Panc1 (cell line): ENCODE data around the gene FAM117B.

ENCODE experiments used
- POLR2AphosphoS5 ChIP-seq: IDR thresholded peaks from 2 replicates; pipeline ENCODE4 v1.6.1; 2012; ENCODE audit warnings: mild to moderate bottlenecking, low read depth, low read length, moderate library complexity
- TCF7L2 ChIP-seq: IDR thresholded peaks from 2 replicates; pipeline ENCODE4 v1.6.1; 2011; ENCODE audit warnings: mild to moderate bottlenecking, low read depth, low read length, inconsistent platforms
- TF ChIP-seq, protein P1 (sequence below): fragments of 450-650 bp; IDR thresholded peaks from 2 replicates; pipeline ENCODE4 v1.5.1; 2017; ENCODE audit warnings: mild to moderate bottlenecking

- TF ChIP-seq, protein P1, sequence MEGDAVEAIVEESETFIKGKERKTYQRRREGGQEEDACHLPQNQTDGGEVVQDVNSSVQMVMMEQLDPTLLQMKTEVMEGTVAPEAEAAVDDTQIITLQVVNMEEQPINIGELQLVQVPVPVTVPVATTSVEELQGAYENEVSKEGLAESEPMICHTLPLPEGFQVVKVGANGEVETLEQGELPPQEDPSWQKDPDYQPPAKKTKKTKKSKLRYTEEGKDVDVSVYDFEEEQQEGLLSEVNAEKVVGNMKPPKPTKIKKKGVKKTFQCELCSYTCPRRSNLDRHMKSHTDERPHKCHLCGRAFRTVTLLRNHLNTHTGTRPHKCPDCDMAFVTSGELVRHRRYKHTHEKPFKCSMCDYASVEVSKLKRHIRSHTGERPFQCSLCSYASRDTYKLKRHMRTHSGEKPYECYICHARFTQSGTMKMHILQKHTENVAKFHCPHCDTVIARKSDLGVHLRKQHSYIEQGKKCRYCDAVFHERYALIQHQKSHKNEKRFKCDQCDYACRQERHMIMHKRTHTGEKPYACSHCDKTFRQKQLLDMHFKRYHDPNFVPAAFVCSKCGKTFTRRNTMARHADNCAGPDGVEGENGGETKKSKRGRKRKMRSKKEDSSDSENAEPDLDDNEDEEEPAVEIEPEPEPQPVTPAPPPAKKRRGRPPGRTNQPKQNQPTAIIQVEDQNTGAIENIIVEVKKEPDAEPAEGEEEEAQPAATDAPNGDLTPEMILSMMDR: no peak
- TF ChIP-seq POLR2AphosphoS5: no peak
- TF ChIP-seq TCF7L2: no peak
Measured at GRCh38 chr2:202679980-202680379, 45.2 kb downstream of the FAM117B start.
